KOPT-K1 (cell line): ENCODE results near the gene PRKCD.
"Not testable (repeated sequence)": the region's sequence is repeated elsewhere in the genome, so short reads cannot be mapped to it uniquely, and the experiment has no call there.

ENCODE experiments used
- H3K27ac ChIP-seq: fragments of 200-600 bp; sonication (generic); 2 replicates; pipeline ENCODE4 v1.5.1; 2016; ENCODE audit warnings: antibody characterized with exemption, mild to moderate bottlenecking, low read depth, low read length; ENCODE audit not compliant: poor library complexity, severe bottlenecking
- H3K36me3 ChIP-seq: fragments of 200-600 bp; sonication (generic); 2 replicates; pipeline ENCODE4 v1.5.1; 2017; ENCODE audit warnings: antibody characterized with exemption, mild to moderate bottlenecking, low read length, moderate library complexity; ENCODE audit not compliant: insufficient read depth
- H3K9me3 ChIP-seq: fragments of 200-600 bp; sonication (generic); 2 replicates; pipeline ENCODE4 v1.5.1; 2017; ENCODE audit warnings: antibody characterized with exemption, low read length, mild to moderate bottlenecking; ENCODE audit not compliant: insufficient read depth, poor library complexity, severe bottlenecking

Gene PRKCD

DNA sequence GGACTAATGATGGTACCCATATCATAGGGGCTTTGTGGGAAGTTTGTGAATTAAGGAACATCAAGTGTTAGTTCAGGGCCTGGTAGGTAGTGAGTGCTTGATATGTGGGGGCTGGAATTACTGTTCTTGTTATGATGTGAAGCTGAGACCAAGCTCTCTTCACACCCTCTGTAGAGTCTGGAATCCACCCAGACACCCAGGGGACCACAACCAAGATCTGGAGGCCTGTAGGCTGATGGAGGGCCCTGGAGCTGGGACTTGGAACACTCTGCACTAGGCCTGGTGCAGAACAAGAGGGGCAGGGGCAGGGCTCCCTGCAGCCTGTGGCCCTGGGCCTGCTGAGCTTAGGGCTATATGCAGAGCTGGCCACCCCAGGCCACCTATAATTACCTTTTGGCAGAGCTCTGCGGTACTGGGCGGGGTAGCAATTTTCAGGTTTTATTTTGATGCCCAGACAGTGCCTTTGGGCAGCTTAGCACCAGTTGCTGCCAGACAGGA lies 13.1 kb upstream of the PRKCD start:
- Histone ChIP-seq H3K27ac (no peak overlapping the region), H3K9me3 (no peaks in the 10 kb centered on the region), H3K36me3 (no peaks in the 10 kb centered on the region)

DNA sequence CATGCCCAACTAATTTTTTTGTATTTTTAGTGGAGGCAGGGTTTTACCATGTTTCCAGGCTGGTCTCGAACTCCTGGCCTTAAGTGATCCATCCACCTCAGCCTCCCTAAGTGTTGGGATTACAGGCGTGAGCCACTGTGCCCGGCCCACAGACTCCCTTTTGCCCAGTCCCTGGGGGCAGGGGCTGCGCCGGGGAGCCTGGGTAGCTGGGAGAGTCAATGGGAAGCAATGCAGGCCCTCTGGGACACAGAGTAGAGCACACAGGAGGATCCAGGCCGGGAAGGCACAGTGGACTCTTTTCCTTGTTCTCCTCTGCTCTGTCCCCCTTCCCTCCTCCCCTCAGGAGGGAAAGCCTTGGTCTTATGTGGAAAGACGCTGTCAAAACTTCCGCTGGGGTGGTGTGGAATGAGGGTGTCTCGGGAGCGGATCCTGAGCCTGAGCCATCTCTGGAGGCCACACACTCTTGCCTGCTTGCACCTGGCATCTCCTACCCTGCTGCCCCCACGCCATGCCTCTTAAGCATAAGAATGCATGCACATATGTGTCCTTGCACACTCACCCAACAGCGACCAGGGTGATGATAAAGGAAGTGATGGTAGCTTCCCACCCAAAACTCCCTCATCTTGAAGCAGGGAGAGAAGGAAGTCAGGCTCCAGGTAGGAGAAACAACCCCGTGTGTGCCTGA lies 11.9 kb upstream of the PRKCD start:
- Histone ChIP-seq H3K27ac (no peak overlapping the region), H3K9me3 (no peaks in the 10 kb centered on the region), H3K36me3 (no peaks in the 10 kb centered on the region)

- Histone ChIP-seq H3K27ac (no peak overlapping the region), H3K36me3 (no peaks in the 10 kb centered on the region), H3K9me3 (no peaks in the 10 kb centered on the region)
Measured at GRCh38 chr3:53149699-53150098, 11.3 kb upstream of the PRKCD start.

GRCh38 chr3:53150247-53151085 lies 10.5 kb upstream of the PRKCD start:
- H3K27ac ChIP-seq: no peak overlapping the region
- no peaks in the 10 kb centered on the region for H3K9me3 ChIP-seq
- no peaks in the 10 kb centered on the region for H3K36me3 ChIP-seq

DNA sequence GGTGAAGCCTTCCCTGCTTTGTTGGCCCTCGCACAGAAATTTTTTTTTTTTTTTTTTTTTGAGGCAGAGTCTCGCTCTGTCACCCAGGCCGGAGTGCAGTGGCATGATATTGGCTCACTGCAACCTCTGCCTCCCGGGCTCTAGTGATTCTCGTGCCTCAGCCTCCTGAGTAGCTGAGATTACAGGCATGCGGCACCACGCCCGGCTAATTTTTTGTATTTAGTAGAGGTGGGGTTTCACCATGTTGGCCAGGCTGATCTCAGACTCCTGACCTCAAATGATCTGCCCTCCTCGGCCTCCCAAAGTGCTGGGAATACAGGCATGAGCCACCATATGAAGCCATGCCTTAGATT lies 9.9 kb upstream of the PRKCD start:
- not testable (repeated sequence) for H3K27ac ChIP-seq, H3K9me3 ChIP-seq, H3K36me3 ChIP-seq

GRCh38 chr3:53151465-53151864 lies 9.5 kb upstream of the PRKCD start:
- Histone ChIP-seq H3K36me3 (no peaks in the 10 kb centered on the region), H3K9me3 (no peaks in the 10 kb centered on the region), H3K27ac (no peak overlapping the region)

DNA sequence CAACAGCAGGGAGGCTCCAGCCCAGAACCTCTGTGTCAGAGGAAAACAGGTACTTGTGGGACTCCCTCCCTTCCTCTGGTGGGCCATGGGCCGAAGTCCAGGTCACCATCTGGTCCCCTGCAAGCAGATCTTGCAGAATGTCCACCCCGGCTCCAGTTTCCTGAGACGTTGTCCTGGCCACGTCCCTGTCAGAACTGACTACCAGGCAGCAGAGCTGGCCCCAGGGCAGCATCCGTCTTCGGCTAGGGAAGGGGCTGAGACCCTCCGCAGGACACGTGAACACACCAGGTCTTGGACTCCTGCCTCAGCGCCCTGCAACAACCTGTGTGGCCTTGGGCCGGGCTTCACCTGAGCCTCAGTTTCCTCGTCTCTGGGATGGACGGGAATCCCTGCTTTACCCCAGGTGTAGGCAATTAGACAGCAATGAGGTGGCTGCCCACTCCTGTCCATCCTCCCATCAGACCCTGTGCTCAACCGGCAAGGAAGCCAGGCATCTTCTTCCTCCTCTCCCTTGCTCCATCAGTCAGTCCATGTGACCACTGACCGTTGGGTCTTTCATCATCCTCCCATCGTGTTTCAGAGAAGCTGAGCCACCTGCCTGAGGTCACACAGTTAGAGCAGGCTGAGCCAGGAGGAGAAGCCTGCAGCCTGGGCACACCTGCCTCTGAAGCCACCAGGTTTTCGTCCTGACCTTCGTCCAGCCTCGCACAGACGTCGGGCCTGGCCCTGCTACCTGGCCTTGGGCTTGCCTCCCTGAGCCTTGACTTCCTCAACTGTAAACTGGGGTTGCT lies 8.9 kb upstream of the PRKCD start:
- Histone ChIP-seq H3K36me3 (no peaks in the 10 kb centered on the region), H3K27ac (no peak overlapping the region), H3K9me3 (no peaks in the 10 kb centered on the region)

DNA sequence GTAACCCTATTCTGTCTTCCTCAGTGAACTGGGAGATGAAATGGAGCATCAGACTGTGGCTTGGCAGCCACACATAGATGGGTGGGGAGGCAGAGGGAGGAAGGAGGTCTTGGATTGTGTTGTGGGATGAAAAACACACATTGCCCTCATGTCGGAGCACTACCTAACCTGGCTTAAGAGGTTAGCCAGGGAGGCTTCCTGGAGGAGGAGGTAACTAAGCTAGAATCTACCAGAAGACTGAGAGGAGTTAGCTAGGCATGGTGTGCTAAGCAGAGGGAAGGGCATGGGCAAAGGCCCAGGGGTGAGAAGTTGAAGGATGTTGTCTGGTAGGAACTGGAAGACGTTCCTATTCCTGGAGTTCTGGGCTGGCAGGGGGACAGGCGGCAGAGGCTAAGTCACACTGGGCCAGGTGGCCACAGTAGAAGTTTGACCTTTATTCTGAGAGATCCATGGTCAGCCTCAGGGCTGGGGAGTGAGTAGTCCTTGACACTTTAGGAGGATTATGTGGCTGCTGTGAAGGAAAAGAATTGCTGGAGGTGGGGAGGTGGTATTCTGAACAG lies 7.7 kb upstream of the PRKCD start:
- Histone ChIP-seq H3K27ac (no peak overlapping the region), H3K9me3 (no peaks in the 10 kb centered on the region), H3K36me3 (no peaks in the 10 kb centered on the region)

- Histone ChIP-seq H3K27ac (no peak overlapping the region), H3K36me3 (no peaks in the 10 kb centered on the region), H3K9me3 (no peaks in the 10 kb centered on the region)
Measured at GRCh38 chr3:53153980-53154379, 7.0 kb upstream of the PRKCD start.

- H3K36me3 ChIP-seq: no peaks in the 10 kb centered on the region
- H3K27ac ChIP-seq: no peak overlapping the region
- no peaks in the 10 kb centered on the region for H3K9me3 ChIP-seq
Measured at GRCh38 chr3:53154881-53155285, 6.1 kb upstream of the PRKCD start.

DNA sequence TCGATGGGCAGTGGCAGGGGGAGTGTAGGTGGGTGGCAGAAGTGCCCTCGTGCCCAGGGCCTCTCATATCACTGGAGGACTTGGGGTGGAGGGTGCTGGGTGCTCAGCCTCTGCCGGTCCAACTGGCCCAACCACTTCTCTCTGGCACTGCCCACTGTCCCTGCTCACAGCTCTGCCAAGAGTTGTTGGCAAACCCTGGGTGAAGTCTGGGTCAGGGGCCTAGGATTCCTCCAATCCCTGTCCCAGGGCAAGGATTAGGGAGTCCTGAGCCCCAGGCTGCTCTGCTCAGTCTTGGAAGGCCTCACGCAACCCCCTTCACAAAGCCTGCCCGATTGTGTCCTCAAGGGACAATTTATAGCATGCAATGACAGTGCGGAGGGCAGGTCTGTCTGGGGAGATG lies 5.2 kb upstream of the PRKCD start:
- Histone ChIP-seq H3K9me3 (no peaks in the 10 kb centered on the region), H3K27ac (no peak overlapping the region), H3K36me3 (no peaks in the 10 kb centered on the region)

GRCh38 chr3:53156368-53156834 lies 4.6 kb upstream of the PRKCD start:
- no peaks in the 10 kb centered on the region for H3K36me3 ChIP-seq
- no peak overlapping the region for H3K27ac ChIP-seq
- H3K9me3 ChIP-seq: no peaks in the 10 kb centered on the region

DNA sequence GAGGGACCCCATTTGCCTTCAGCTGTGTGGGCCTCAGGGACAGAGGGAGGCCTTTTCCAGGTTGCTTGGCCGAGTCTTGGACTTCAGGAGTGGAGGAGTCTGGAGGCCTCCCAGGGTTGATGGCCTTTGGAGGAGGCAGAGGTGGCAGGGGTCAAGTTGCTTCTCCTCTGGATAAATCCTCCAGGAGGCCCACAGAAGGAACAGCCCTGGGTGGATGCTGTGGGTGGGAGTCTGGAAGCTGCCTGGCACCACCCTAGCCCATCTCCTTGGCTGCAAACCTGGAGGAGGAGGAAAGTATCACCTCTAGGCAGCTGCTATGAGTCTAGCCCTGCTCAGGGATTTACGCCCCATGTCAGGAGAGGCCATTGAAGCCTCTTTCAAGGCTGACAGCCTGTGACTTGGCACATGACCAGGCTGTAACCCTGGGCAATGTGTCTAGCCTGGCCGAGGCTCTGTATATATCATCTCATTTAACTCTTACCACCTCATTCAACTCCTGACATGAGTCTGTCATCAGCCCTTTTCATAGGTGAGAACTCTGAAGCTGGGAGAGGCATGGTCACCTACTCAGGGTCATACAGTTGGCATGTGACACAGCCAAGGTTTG lies 2.9 kb upstream of the PRKCD start:
- H3K27ac ChIP-seq: no peak overlapping the region
- H3K36me3 ChIP-seq: no peaks in the 10 kb centered on the region
- H3K9me3 ChIP-seq: no peaks in the 10 kb centered on the region

GRCh38 chr3:53158765-53159155 lies 2.2 kb upstream of the PRKCD start:
- no peaks in the 10 kb centered on the region for H3K9me3 ChIP-seq

More at GRCh38 chr3:53158765-53159155, 2.2 kb upstream of the PRKCD start:
- Histone ChIP-seq H3K36me3 (no peaks in the 10 kb centered on the region), H3K27ac (no peak overlapping the region)
